Stimulated activated CD8-positive, alpha-beta memory T cell treated with anti-CD3 and anti-CD28 coated beads, Interleukin-15, amount 100 ng/mL, for 48 hours (primary cell): ENCODE measurements around the gene DCHS1.

ENCODE experiments used
- DNase-seq, 2 donors: peaks; one replicate each; pipeline ENCODE4 v3.0.0-alpha.2; 2020; ENCODE audit warnings: low read depth in 2 of 2

Gene DCHS1

DNA sequence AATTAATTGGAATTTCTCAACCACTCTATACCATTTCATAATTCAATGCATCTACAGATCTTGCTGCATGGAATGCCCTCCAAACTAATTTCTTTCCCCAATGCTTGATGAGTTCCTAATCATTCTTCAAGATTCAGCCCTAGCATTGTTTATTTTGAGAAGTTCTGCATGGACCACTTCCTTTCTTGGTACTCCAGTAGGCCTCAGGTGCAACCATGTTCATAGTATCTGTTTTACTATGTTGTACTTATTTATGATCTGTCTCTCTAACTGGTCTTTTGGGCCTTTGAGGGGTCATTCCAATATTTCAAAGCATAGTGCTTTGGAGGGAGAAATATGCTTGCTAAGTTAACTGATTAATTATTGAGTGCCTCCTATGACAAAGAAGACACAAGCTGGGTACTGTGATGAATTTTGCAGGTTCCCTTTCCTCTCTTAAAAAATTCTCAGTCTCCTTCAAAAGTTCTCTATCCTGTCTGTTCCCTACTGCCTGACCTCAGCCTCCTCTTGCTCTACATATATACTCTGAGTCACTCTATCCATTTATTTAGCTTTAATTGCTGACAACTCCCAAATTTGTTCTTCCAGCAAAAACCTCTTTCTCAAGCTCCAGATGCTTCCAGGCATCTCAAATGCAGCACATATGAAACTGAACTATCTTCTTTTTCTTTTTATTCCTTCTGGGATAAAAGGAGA is 18.1 kb upstream of the DCHS1 start:
- no peak for DNase-seq

DNA sequence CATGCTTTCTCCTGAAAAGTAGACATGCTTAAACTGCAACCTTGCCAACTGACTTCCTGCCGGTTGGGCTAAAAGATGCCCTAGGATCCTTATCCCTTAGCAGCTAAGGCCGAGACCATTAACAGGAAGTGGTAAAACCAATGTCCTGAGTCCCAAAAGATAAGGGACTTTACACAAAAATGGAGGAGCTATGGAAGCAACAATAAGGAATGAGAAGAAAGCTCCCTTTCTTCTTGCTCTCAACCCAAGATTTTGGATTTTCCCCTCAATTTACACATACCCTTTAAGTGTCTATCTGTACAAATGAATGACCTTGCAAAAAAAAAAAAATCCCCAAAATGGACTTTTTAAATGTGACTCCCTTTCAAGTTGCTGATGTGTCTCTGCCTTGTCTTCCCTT is 16.4 kb upstream of the DCHS1 start:
- DNase-seq, result no peak

DNA sequence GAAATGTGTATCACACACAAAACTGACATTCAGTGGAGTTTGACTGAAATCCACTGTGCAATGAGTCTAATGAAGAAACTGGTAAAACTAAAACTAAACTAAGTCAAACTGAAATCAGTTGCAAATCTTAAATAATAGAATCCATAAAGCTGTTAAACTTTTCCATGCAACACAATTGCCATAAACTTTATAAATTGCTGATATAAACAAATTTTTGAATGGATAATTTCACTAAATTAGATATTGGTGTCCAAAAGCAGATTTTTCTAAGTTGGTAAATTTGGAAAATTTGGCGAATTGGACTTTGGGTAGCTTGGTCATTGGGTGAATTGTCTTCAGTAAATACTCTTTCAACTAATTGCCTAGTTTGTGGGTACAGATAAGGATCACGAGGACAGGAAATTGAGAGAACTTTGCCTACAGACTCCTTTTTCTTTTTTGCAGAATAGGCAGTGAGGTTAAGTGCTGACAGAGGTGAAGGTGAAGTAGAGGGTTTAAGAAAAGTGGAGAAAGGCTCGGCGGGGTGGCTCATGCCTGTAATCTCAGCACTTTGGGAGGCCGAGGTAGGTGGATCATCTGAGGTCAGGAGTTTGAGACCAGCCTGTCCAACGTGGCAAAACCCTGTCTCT is 14.7 kb upstream of the DCHS1 start:
- DNase-seq, result no peak

DNA sequence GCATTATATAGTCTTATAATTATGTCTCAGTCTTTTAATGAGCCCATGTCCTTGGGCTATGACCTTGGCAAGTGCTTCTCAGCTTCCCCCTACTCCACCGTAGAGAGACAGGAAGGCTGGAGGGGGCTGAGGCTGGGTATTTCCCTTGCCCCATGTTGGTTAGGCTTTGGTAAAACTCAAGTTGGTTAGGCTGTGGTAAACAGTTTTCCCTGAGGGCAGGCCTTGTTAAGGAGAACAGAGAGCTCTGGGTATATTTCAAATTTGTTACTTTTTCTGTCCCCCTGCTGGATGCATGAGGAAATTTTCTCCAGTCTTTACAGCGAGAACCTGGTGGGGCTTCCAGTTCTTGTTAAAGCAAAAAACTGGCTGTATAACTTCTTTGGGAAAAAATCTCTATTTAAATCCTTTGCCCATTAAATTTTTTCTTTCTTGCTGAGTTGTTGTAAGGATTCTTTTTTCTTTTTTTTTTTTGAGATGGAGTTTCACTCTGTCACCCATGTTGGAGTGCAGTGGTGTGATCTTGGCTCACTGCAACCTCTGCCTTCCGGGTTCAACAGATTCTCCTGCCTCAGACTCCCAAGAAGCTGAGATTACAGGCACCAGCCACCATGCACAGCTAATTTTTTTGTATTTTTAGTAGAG is 12.2 kb upstream of the DCHS1 start:
- DNase-seq, result no peak

DNA sequence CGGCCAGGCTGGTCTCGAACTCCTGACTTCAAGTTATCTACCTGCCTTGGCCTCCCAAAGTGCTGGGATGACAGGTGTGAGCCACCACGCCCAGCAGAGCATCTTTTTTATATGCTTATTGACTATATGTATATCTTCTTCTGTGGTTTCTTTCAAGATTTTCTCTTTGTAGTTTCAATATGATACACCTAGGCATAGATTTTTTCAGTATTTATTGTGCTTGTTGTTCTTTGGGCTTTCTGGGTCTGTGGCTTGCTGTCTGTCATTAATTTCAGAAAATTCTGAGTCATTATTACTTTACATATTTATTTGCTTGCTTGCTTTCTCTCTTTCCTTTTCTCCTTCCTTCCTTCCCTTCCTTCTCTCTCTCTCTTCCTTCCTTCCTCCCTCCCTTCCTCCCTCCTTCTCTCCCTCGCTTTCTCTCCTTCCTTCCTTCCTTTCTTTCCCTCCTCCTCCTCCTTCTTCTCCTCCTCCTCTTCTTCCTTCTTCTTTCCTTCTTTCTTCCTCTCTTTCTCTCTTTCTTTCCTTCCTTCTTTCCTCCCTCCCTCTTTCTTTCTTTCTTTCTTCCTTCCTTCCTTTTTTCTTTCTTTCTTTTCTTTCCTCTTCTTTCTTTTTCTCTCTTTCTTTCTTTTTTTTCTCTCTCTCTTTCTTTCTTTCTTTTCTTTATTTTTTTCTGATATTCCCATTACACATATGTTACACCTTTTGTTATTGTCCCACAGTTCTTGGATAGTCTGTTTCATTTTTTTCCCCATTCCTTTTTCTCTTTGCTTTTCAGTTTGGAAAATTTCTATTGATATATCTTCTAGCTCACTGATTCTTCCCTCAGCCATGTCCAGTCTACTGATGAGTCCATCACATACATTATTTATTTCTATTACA is 10.9 kb upstream of the DCHS1 start:
- no peak for DNase-seq

DNA sequence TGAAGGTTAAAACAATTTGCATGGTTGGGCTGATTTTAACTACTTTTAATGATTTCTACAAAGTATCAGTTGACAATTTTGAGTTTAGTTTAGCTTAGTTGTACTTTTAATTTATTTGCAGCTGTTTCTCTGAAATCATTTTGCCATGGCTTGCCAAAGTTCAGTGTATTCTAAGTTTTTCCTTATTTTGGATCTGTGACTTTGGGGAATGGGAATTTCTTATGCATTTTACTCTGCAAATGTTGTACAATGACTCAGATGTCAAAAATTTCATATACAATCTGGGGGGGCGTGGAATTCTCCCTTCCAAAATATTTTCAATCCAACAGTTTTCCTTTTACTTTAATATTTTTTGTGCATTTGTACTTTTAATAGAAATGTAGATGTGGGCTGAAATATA is 8.9 kb upstream of the DCHS1 start:
- no peak for DNase-seq

DNA sequence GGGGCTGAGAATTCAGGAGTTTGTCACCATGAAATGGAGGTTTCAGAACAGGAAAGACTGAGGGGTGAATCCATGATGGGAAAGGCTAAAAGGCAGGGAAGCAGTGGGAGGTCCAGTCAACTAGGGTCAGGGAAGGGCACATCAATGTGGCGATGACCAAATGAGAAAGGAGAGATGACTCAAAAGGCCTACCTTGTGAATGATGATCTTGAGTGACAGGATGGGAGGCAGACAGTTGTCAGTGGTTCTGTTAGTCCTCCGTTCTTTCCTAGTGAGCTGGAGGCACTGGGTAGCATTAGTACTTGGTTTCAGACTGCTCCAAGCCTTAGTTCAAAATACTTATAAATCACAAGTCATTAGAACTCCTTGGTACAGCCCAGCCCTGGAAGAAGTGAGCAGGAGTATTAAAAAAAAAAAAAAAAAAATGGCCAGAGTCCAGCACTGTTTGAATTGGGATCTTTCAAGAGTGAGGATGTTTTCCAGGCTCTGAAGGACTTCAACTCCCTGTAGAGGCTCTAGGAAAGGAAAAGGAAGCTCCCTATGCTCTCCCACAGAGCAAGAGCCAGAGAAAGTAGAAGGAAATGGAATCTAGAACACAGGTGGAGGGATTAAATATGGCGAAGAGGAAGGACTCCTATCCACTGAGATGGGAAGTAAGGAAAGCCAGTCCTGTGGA is 8.3 kb upstream of the DCHS1 start:
- DNase-seq, result no peak

DNA sequence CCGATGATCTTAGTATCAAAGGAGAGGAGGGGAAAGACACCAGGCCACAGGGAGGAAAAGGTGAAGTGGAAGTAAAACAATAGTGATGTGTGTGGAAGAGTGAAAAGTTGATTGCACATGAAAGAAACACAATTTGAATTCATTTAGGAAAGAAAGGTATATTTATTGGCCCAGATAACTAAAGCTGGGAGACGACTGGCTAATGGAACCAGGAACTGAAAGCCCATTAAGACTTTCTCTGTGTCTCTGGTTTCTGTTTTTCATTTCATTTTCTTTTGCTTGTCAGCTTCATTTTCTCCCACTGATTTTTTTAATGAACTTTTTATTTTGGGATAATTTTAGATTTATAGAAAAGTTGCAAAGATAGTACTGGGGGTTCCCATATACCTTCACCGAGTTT is 5.1 kb upstream of the DCHS1 start:
- DNase-seq, result no peak

DNA sequence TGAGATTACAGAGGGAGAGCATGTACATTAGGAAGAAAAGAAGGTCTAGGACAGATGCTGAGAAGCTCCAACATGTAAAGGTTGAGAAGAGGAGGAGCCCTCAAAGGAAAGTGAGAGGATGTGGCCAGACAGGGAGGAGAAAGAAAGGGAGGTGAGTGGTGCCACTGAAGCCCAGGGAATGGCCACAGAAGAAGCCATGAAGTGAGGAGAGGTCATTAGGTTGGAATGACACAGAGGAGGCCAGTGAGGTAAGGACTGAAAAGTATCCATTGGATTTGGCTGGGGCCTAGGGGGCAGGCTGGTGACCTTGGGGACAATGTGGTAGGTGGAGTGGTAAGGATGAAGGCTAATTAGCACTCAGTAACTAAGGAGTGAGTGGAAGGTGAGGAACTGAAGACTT is 3.0 kb upstream of the DCHS1 start:
- DNase-seq, result no peak

DNA sequence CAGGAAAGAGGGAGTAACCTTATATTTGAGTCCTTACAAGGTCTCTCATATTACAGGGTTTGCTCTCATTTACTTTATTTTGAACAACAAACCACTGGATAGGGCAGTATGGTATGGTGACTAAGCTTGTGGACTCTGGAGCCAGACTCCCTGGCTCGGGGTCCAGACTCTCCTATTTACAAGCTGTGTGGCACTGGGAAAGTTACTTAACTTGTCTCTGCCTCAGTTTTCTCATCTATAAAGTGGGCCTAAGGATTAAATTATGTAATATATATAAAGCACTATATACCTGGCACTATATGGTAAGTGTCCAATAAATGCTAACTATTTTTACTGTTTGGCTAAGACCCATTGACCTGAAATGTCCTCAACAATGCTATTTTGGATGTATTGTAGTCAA is 1.7 kb upstream of the DCHS1 start:
- DNase-seq, result no peak

DNA sequence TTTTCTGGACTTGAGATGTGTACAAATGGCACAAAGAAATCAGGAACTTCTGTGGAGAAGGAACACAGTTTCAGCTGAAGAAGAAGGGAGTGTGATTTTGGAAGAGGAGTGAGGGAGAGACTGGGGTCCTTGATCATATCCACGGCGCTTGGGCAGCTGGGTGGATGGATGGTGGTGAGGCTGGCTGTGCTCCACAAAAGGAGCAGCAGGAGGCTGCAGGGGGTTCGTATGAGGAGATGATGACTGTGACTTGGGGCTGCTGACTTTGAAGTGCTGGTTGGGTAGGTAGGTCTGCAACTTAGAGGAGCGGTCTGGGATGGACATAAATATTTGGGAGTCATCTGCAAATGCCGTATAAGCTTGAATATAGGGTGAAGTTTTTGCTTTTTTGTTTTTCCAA is 1.3 kb upstream of the DCHS1 start:
- no peak for DNase-seq

DNA sequence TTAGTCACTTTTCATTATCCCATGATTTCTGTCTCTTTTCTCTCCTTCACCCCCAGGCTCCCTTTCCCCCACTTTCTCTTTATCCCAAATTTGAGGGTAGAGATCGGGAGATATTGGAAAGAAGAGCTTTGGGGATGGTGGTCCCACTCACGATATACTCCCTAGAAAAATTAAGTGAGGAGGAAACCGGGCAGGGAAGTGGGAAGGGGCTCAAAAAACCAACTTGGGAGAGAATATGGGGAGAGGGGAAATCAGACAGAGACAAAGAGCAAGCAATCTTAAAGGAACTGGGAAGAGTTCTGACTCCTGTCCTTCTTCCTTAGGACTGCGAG is 941 bp upstream of the DCHS1 start:
- DNase-seq, result no peak

DNA sequence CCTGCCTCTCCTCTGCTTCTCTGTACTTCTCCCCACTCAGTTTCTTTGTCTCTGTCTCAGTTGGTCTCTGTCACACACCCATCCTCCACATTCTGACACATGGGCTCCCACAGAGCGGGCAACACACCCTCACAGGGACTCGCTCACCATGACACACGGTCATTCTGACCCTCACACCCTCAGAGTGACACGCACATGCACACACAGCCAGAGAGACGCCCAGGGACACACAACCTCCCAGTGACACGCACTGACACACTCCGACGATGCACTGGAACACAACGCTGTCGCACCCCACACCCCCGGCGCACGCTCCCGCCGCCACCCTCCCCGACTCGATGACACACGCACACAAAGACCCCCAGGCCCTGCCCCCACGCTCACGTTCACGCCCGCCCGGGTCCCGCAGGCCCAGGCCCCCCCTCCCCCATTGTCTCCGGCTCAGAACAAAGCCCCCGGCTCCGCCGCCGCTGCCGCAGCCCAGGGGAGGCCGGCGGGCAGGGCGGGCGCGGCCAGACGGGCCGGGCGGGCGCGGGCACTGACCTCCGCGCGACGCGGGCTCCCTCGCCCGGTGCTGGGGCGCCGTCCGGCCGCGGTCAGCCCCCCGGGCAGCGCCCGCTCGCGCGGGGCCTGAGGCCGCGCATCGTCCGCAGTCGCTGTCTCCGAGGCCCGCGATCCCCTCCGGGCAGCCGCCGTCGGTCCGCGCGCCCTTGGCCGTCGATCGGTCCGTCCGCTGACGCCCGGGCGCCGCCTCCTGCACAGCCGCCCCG is 404 bp downstream of the DCHS1 start:
- DNase-seq, result no peak

DNA sequence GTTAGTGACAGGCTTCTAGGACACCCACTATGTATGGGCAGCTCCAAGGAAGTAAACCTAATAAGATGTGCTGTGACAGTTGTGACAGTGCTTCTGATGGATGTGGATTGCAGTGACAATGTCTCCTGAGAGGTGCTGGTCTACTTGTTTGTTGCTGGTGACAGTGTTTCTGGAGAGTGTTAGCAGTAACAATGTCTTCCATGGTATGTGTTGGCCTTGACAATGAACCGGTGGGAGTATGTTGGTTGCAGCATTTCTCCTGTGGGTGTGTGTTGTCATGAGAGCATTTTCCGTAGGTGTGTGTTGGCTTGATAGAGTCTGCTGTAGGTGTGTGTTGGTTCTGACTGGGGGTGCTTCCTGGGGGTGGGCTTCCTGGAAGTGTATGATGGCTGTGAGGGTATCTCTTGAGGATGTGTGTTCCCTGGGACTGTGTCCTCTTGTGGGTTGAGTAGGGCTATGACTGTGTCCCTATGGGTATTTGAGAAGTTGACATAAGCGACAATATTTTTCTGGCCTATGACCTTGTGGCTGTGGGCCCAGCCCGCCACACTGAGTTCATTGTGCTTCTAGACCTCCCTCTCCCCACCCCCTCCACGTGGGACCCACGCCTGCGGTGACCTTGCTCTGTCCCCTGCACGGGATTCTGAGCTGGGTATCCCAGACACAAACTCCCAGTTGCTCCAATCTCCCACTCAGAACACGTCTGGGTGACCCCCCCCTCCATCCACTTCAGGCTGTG is 1.2 kb downstream of the DCHS1 start:
- DNase-seq, result no peak

DNA sequence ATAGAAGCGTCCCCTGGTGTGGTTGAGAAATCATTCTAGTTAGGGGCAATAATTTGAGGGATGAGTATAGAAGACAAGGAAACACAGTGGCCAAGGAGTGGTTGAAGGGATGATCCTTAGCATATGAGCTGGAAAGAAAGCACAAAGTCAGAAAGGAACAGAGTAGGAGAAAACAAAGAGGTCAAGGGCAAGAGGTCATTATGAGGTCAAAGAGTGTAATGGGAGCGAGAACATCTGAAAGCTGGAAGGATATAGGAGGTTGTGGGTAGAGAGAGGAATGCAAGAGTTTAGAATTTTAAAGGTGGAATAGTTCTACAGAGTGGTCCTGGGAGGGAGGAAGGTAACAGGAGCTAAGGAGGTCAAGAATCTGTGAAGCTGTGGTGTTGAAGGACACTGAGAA is 2.0 kb downstream of the DCHS1 start:
- DNase-seq, result no peak

DNA sequence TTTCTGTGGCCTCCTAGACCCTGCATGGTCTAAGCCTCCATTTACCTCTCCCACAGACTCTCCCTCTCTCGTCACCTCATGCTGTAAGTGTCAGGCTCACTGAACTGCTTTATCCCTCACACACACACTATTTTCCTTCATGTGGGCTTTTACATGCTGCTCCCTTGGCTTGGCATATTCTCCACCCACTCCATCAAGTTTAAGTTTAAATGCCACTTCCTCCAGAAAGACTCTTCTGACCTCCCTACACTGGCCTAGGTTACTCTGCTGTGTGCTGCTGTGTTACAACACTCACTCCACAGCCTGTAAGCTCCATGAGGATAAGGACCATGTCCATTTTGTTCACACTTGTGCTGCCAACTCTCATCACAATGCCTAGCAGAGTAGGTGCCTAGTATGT is 2.5 kb downstream of the DCHS1 start:
- no peak for DNase-seq

DNA sequence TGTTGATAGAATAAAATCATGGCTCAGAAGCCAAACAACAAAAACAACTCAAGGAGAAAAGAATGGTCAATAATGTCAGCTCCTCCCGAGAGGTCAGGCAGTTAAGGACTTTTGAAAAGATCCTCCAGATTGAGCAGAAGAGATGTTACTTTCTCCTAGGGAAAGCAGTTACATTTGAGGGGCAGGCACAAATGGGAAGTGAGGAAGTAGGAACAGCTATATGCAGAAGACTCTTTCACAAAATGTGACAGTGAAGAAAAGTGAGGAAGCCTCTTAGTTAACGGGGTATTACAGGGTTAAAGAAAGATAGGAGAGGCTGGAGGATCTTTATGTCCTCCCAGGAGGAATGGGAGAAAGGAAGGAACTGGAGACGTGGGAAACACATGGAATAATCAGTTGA is 3.4 kb downstream of the DCHS1 start:
- DNase-seq, result no peak

DNA sequence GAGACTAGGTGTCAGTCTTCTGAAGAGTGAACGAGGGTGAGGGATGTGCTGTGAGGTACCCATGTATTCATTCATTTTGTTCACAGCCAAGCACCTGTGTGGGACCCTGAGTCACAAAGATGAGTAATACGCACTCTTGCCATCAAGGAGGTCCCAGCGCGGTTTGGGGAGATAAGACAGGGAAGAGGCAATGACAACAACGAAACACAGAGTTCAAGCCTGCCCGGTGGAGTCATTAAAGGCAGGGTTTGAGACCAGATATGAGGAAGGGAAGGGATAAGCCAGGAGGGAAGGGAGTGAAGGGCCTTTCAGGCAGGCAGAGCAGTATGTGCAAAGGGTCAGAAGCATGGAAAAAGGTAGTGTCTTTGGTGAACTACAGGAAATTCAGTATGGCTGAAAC is 4.6 kb downstream of the DCHS1 start:
- DNase-seq, result peak in 1 of 2 donors; percentile 44

DNA sequence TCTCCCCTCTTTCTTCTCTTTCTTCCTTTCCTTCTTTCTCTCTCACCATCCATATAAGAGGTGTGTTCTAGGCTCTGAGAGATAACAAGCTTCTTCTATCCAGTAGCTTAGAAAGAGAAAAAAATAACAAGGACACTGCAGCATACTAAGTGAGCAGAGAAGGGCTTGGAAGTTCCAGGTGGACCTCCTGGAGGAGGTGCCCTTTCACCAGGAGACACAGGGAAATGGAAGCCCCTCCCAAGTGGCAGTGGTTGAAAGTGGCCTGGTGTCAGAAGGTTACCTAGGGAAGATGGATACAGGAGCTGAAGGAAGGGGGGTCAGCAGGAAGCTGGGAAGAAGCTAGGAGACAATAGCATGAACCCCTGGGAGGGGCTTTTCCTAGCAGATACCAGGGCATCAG is 5.5 kb downstream of the DCHS1 start:
- no peak for DNase-seq

DNA sequence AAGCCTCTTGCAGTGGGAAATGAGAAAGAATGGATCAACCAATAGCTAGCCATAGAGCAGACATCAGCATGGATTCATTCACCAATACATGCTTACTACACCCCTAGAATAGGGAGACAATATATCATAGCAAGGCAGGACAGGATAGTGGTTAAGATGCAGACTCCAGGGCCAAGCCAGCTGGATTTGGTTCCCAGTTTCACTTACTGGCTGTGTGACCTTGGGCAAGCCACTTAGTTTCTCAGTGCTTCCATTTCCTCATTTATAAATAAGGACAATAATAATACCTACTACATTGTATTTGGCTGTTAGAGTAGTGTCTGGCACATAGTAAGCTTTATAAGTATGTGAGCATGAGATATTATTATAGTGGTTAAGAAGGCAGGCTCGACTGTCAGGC is 7.1 kb downstream of the DCHS1 start:
- DNase-seq, result no peak

DNA sequence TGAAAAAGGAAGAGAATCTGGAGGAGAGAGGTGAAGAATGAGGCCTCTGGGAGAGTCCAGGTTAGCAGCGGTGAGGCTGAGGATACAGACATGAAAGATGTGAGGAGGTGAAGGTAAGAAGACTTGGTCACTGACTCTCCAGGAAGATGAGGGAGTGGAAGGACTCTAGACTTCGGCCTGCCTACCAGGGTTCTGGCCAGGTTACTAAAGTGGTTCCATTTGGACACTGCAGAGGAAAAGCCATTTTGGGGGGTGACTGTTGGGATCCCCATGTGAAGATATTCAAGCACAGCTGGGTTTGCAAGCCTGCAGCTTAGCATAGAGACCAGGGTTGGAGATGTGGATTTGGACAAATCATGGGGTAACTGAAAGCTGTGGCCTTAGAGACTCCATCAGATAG is 7.8 kb downstream of the DCHS1 start:
- no peak for DNase-seq
